Activated gamma-delta T cell treated with Interleukin-2 at 50 U/mL for 16 hours (primary cell): ENCODE results near the gene ENTR1.
A peak's percentile ranks its signal among the peaks of the same experiment; 100 is the strongest.

Experiments used
- DNase-seq: peaks from one replicate; pipeline ENCODE4 v3.0.0-alpha.2; 2020

Gene ENTR1

GRCh38 chr9:136374183-136374575, 36.2 kb downstream of the ENTR1 start:
- no peak for DNase-seq

- no peak for DNase-seq
Observed at GRCh38 chr9:136373300-136374182, 36.9 kb downstream of the ENTR1 start, which contains the start of gene CARD9. TSS of gene CARD9 (minus strand) at chr9:136373669. CDS start at chr9:136372078, 1,591 bp downstream.

- DNase-seq, result no peak
Observed at GRCh38 chr9:136372561-136373299, 37.7 kb downstream of the ENTR1 start.

GRCh38 chr9:136372006-136372405, 38.4 kb downstream of the ENTR1 start:
- DNase-seq, result no peak

GRCh38 chr9:136371533-136371880, 38.9 kb downstream of the ENTR1 start:
- no peak for DNase-seq

GRCh38 chr9:136370687-136371532, 39.5 kb downstream of the ENTR1 start:
- no peak for DNase-seq

GRCh38 chr9:136370037-136370436, 40.4 kb downstream of the ENTR1 start:
- DNase-seq, result no peak

GRCh38 chr9:136368190-136368589, 42.2 kb downstream of the ENTR1 start:
- no peak for DNase-seq

- DNase-seq, result no peak
Observed at GRCh38 chr9:136367296-136368145, 42.9 kb downstream of the ENTR1 start.

GRCh38 chr9:136366826-136367225, 43.6 kb downstream of the ENTR1 start:
- DNase-seq, result no peak

GRCh38 chr9:136365775-136366222, 44.6 kb downstream of the ENTR1 start:
- no peak for DNase-seq

- DNase-seq, result no peak
Observed at GRCh38 chr9:136364942-136365774, 45.3 kb downstream of the ENTR1 start.

- no peak for DNase-seq
Observed at GRCh38 chr9:136363949-136364748, 46.3 kb downstream of the ENTR1 start.

GRCh38 chr9:136363106-136363948, 47.1 kb downstream of the ENTR1 start, which contains the start of gene DNLZ:
TSS of gene DNLZ (minus strand) at chr9:136363744. CDS start at chr9:136363714, 30 bp downstream.
- peak; percentile 87 for DNase-seq

- DNase-seq, result no peak
Observed at GRCh38 chr9:136362450-136362784, 48.0 kb downstream of the ENTR1 start.

GRCh38 chr9:136361754-136362449, 48.5 kb downstream of the ENTR1 start:
- DNase-seq, result no peak

GRCh38 chr9:136361047-136361753, 49.2 kb downstream of the ENTR1 start:
- DNase-seq, result no peak
